HG03439 (cell line): ENCODE data around the gene HES4.
"Not testable (repeated sequence)": the region's sequence is repeated elsewhere in the genome, so short reads cannot be mapped to it uniquely, and the experiment has no call there.

Source experiments
- ATAC-seq: cut with Tn5 transposase; IDR thresholded peaks from one replicate; pipeline ENCODE4 v1.9.1; 2021; ENCODE audit warnings: mild to moderate bottlenecking, moderate library complexity; ENCODE audit not compliant: unreplicated experiment

HES4 gene

GRCh38 chr1:1000357-1001056 lies 610 bp upstream of the HES4 start:
- no peak for ATAC-seq

- ATAC-seq, result no peak
Measured at GRCh38 chr1:998995-999724, 737 bp downstream of the HES4 start.

- ATAC-seq, result no peak
Measured at GRCh38 chr1:998745-998994, 1.2 kb downstream of the HES4 start.

DNA sequence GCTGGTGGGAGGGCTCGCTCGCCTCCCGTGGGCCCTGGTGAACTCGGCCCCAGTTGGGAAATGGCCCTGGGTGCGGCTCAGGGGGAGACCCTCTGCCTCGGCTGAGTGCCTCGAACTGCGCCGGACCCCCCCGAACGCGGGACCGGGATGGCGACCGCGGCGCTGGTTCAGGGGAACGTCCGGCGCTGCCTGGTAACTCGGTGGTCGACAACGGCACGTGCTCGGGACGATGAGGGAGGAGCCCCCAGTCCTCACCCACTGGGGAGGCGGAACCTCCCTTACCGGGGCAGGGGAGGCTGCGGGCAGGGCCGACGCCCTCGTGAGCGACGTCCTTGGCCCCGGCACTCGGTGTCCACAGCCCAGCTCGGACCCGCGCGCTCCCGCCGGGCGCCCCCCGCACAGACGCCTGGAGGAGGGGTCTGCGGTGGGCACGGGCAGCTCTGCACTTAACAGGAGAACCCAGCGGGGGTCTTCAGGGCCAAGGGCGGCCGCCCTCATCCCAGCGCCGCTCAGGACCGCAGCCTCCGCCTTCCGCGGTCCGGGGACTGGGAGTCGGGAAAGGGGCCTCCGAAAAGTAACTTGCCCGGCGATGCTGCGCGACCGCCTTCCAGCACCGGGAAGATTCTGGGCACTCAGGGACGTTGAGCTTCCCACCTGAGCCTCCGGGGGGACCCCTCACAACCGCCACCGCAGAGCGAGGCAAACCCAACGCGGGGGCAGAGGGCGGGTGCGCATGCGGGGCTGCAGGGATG lies 1.7 kb downstream of the HES4 start:
- ATAC-seq, result no peak

GRCh38 chr1:997713-997992 lies 2.2 kb downstream of the HES4 start:
- ATAC-seq, result no peak

GRCh38 chr1:996851-997712 lies 2.8 kb downstream of the HES4 start:
- no peak for ATAC-seq

GRCh38 chr1:995665-996633 lies 3.9 kb downstream of the HES4 start:
- no peak for ATAC-seq

- ATAC-seq, result not testable (repeated sequence)
Measured at GRCh38 chr1:994546-994945, 5.4 kb downstream of the HES4 start.

DNA sequence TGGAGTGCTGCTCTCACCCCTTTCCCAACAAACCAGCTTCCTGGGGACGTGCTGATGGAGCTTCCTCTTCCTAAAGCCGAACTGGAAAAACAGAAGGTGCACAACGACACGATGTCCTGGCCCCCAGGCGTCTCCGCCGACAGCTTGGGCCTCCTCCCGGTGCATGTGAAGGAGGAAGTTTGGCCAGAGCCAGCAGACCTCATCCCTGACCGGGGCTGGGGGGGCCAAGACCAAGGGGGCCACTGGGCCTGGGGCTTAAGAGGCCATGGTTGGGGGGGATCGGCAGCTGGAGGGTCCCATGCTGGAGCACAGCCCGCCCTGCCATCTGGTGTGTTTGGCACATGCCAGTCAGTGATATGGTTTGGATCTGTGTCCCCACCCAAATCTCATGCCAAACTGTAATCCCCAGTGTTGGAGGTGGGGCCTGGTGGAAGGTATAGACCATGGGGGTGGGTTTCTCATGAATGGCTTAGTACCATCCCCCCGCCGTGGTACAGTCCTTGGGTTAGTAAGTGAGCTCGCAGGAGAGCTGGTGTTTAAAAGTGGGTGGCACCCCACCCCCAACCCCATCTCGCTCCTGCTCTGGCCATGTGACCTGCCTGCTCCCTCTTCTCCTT lies 6.4 kb downstream of the HES4 start:
- ATAC-seq, result no peak

DNA sequence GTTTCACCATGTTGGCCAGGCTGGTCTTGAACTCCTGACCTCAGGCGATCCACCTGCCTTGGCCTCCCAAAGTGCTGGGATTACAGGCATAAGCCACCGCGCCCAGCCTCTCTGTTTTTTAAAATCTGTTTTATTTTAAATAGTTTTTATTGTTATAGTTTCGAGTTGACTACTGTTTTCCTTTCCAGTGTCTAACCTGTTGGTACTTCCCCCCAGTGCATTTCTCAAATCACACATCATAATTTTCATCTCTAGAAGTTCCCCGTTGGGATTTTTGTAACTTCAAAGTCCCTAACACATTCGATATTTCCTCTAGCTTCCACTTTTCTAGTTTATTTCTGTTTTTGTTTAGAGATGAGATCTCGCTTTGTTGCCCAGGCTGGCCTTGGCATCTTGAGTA lies 7.5 kb downstream of the HES4 start:
- no peak for ATAC-seq

GRCh38 chr1:991895-992294 lies 8.0 kb downstream of the HES4 start:
- no peak for ATAC-seq

DNA sequence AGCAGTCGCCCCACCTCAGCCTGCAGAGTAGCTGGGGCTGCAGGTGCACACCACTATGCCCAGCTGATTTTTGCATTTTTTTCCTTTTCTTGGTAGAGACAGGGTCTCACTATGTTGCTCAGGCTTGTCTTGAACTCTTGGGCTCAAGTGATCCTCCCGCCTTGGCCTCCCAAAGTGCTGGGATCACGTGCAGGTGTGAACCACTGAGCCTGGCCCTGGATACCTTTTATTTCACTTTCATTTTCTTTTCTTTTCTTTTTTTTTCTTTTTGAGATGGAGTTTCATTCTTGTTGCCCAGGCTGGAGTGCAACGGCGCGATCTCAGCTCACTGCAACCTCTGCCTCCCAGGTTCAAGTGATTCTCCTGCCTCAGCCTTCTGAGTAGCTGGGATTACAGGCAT lies 8.6 kb downstream of the HES4 start:
- ATAC-seq, result not testable (repeated sequence)

- not testable (repeated sequence) for ATAC-seq
Measured at GRCh38 chr1:988061-988460, 11.8 kb downstream of the HES4 start.

GRCh38 chr1:985126-985525 lies 14.8 kb downstream of the HES4 start:
- no peak for ATAC-seq

- ATAC-seq, result no peak
Measured at GRCh38 chr1:984476-984814, 15.5 kb downstream of the HES4 start.

DNA sequence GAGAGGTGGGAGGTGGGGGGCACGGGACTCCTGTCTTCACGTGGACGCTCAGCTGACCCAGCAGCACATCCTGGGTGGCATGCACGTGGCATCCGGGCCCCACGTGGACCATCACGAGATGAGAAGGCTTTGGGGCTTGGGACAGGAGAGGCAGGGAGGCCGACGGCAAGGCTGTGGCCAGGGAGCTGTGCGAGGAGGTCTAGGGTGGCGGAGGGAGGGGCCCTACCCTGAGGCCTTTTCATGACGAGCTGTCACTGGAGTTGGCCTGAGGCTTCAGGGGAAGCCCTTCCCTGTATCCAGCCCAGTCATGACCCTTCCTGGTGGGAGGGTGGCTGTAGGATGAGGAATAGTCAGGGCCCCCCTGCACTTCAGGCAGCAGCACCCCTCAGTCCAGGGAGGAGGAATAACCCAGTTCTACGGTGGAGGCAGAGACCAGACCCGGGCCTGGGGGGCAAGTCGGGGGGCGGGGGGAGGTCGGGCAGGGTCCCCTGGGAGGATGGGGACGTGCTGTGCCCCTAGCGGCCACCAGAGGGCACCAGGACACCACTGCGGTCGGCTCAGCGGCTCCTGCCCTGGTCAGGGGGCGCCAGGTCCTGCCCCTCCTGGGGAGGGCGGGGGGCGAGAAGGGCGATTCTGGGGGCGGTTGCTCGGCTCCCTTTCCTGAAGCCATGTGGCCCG lies 16.0 kb downstream of the HES4 start:
- ATAC-seq, result no peak

DNA sequence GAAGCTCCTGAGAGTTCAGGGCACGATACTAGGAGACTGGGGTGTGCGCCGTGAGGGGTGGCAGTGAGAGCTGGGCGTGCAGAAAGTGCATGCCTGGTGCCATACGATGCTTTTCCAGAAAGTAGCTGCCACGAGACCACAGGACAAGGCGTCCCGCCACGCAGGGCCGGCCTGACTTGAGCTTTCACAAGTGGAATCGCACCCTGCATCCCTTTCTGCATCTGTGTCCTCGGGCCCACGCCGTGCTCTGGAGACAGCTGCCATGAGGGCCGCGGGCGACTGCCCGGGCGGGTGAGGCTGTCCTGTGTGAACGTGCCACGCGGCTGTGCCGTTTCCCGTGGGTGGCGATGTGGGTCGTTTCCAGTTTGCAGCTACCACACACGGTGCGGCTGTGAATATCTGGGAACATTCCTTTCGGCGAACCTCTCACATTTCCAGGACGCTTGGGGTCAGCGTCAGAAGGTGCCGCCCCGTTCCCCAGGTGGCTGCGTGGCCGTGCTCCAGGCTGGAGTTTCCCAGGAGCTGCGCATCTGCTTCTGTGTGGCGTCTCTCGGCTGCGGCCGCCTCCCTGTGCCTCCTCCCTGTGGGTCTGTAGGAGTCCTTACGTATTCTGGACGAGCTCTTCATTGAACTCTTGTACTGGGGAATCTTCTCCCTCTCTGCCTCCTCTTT lies 17.0 kb downstream of the HES4 start:
- ATAC-seq, result no peak

- ATAC-seq, result no peak
Measured at GRCh38 chr1:981955-982558, 17.8 kb downstream of the HES4 start, which contains the start of gene PERM1. Gene PERM1, minus strand, starts transcription at chr1:982093. Its CDS starts 1,064 bp downstream, at chr1:981029.
